Heart left ventricle (tissue), 16 donors: ENCODE results near the gene MYBPH. TPM values are rescaled to one million over a fixed set of nuclear protein-coding genes. Genes with fewer than 3 reads are reported as not detected.

Experiments
- ATAC-seq, 4 donors: fragments of 200-7000 bp; cut with Tn5 transposase; one replicate each; pipeline ENCODE4 v1.9.1; 2020 to 2022; ENCODE audit warnings: moderate library complexity in 4 of 4, mild to moderate bottlenecking in 3 of 4, moderate number of reproducible peaks in 1 of 4
- DNase-seq, 5 donors: peaks; one replicate each; pipeline ENCODE4 v3.0.0-alpha.2; 2020
- H3K27ac ChIP-seq, 12 donors: fragments of 200-600 bp; sonication (generic) in 4 of 12; one replicate each; pipeline versions ENCODE4 v1.5.0 to v1.8.0; 2016 to 2022; ENCODE audit warnings: mild to moderate bottlenecking in 2 of 12
- H3K27me3 ChIP-seq, 9 donors: fragments of 200-600 bp; sonication (generic) in 2 of 9; one replicate each; pipeline versions ENCODE4 v1.5.1 to v1.8.0; 2016 to 2022; ENCODE audit warnings: mild to moderate bottlenecking in 3 of 9
- H3K36me3 ChIP-seq, 9 donors: fragments of 200-600 bp; sonication (generic) in 2 of 9; one replicate each; pipeline versions ENCODE4 v1.5.0 to v1.8.0; 2018 to 2022; ENCODE audit warnings: mild to moderate bottlenecking in 2 of 9
- H3K4me1 ChIP-seq, 12 donors: fragments of 200-600 bp; sonication (generic) in 4 of 12; one replicate each; pipeline versions ENCODE4 v1.5.0 to v1.8.0; 2016 to 2022; ENCODE audit warnings: mild to moderate bottlenecking in 3 of 12
- H3K4me3 ChIP-seq, 12 donors: fragments of 200-600 bp; sonication (generic) in 4 of 12; one replicate each; pipeline versions ENCODE4 v1.5.0 to v1.8.0; 2017 to 2022; ENCODE audit warnings: mild to moderate bottlenecking in 9 of 12, moderate library complexity in 4 of 12
- H3K9me3 ChIP-seq, 12 donors: fragments of 200-600 bp; sonication (generic) in 4 of 12; one replicate each; pipeline versions ENCODE4 v1.5.0 to v1.8.0; 2016 to 2022; ENCODE audit warnings: mild to moderate bottlenecking in 1 of 12
- CTCF ChIP-seq, 12 donors: fragments of 200-600 bp; sonication (generic) in 4 of 12; IDR thresholded peaks; one replicate each; pipeline versions ENCODE4 v1.5.0 to v1.8.0; 2018 to 2022; ENCODE audit warnings: antibody characterized with exemption in 12 of 12, mild to moderate bottlenecking in 5 of 12
- POLR2A ChIP-seq, 2 donors: fragments of 450-650 bp; IDR thresholded peaks; one replicate each; pipeline ENCODE4 v1.6.1; 2017; ENCODE audit warnings: antibody characterized with exemption in 2 of 2, mild to moderate bottlenecking in 2 of 2, moderate library complexity in 2 of 2
- WGBS, 4 donors: extraction: QIAGEN DNeasy Blood & Tissue Kit in 2 of 4; methylation state at CpG; one replicate each; pipeline versions ENCODE4 v1.1.5 to v1.1.7; 2013 to 2018; 5-methylcytosine and 5-hydroxymethylcytosine counted together
- intact Hi-C, 10 donors: fragments of 100-400 bp; cut with DNase I; formaldehyde crosslinking; loops; one replicate each; pipeline versions ENCODE4 v1.11.1 to v1.14.2; 2022
- polyA plus RNA-seq, 2 donors: library from polyadenylated mRNA; stranded (reverse); fragments of 200-250 nt; gene quantifications; one replicate each; pipeline ENCODE4 v1.2.3, GENCODE V29; 2013
- total RNA-seq, 9 donors: library from RNA; depleted of rRNA in 2 of 9; stranded (reverse); fragments of >200 nt in 2 of 9; fragmentation: NEBNext Ultra II Directional in 3 of 9; extraction: Animal tissue kit (Norgen Biotek cat#: 25700) in 3 of 9; gene quantifications; one replicate each; pipeline versions ENCODE4 v1.1.0 to v1.2.4, GENCODE V29; 2016 to 2023
- donor health status: ischemic (EF 13 %, LVEDD 7.1; RV severe dilation, severe dysfunction).
- donor health status: healthy with polysubstance abuse.
- donor health status: DM: no; HTN: yes; CAD: no.
- donor health status: DM: no; HTN: no; CAD: no.
- donor health status: ischemic (EF 25% LVEDD 6.9; RV normal size, moderate dysfunction).
- donor health status: ischemic (EF 25% LVEDD 5.7; RV mildly dilated, moderate dysfunction).
- donor health status: healthy.
- donor health status: DM: yes; HTN: yes; CAD: no.
- donor health status: ischemic (EF 35%, LVEDD 5.7; RV mildly dilated, moderate dysfunction).
- donor health status: nonischemic (EF 11% LVEDD 7.7; RV severe dilation, severe dysfunction).
- donor health status: DM: yes; HTN: yes; CAD: no.
- donor health status: PGD.
- donor health status: ischemic (EF 29% LVEDD 5.4; RV normal size, mild dysfunction).
- donor health status: nonischemic (EF 23%, LVEDD 6.1; RV moderate dilation, normal function).

Gene MYBPH
- total and polyA plus RNA-seq, 11 donors, result 0.32 TPM; not detected in 10

- 68 to 97% (median 80%) methylated on average over 4 of the region's 4 CpGs for WGBS, 4 donors
- intact Hi-C loops, result no loop called here
- no peak for TF ChIP-seq CTCF (IDR thresholded peaks at IDR 0.05)
- no peak for TF ChIP-seq POLR2A (IDR thresholded peaks at IDR 0.05)
- Histone ChIP-seq H3K27ac (no peak overlapping the region), H3K4me3 (no peak overlapping the region), H3K9me3 (no peaks in the 10 kb centered on the region), H3K36me3 (no peaks in the 10 kb centered on the region), H3K27me3 (no peaks in the 10 kb centered on the region), H3K4me1 (peaks cover 0 to 14% (median 0%) of the 10 kb centered on the region in 12 donors)
- ATAC-seq, result no peak
- peak in 1 of 5 donors; percentile 13 for DNase-seq
Measured at GRCh38 chr1:203184467-203184866, 8.8 kb upstream of the MYBPH start.

GRCh38 chr1:203183828-203184227 lies 8.2 kb upstream of the MYBPH start:
- Histone ChIP-seq H3K27ac (no peak overlapping the region), H3K4me1 (peaks cover 0 to 14% (median 0%) of the 10 kb centered on the region in 12 donors), H3K27me3 (no peaks in the 10 kb centered on the region), H3K36me3 (no peaks in the 10 kb centered on the region), H3K9me3 (no peaks in the 10 kb centered on the region), H3K4me3 (no peak overlapping the region)
- WGBS, 4 donors, result 93 to 100% (median 95%) methylated on average over 2 of the region's 2 CpGs
- no peak for ATAC-seq
- intact Hi-C loops, result no loop called here
- DNase-seq, result peak in 1 of 5 donors; percentile 26
- no peak for TF ChIP-seq CTCF (IDR thresholded peaks at IDR 0.05)
- TF ChIP-seq POLR2A (IDR thresholded peaks at IDR 0.05), result no peak

- Histone ChIP-seq H3K27ac (no peak overlapping the region), H3K4me3 (no peak overlapping the region), H3K9me3 (no peaks in the 10 kb centered on the region), H3K36me3 (no peaks in the 10 kb centered on the region), H3K27me3 (no peaks in the 10 kb centered on the region), H3K4me1 (peaks cover 0 to 13% (median 0%) of the 10 kb centered on the region in 12 donors)
- ATAC-seq, result peak in 3 of 4 donors; percentile 66 to 85 (median 71)
- no peak for TF ChIP-seq CTCF (IDR thresholded peaks at IDR 0.05)
- TF ChIP-seq POLR2A (IDR thresholded peaks at IDR 0.05), result no peak
- intact Hi-C loops, result no loop called here
- 80 to 90% (median 85%) methylated on average over 7 of the region's 7 CpGs for WGBS, 4 donors
- DNase-seq, result peak in 1 of 5 donors; percentile 15
Measured at GRCh38 chr1:203182387-203182953, 6.8 kb upstream of the MYBPH start.

GRCh38 chr1:203181586-203182386 lies 6.2 kb upstream of the MYBPH start:
- Histone ChIP-seq H3K27ac (no peak overlapping the region), H3K9me3 (no peaks in the 10 kb centered on the region), H3K4me1 (peaks cover 0 to 13% (median 0%) of the 10 kb centered on the region in 12 donors), H3K27me3 (no peaks in the 10 kb centered on the region), H3K4me3 (no peak overlapping the region), H3K36me3 (no peaks in the 10 kb centered on the region)
- intact Hi-C loops, result no loop called here
- DNase-seq (peak in 1 of 5 donors; percentile 20), ATAC-seq (no peak)
- 61 to 65% (median 64%) methylated on average over 9 to 10 of the region's 10 CpGs for WGBS, 4 donors
- TF ChIP-seq CTCF (IDR thresholded peaks at IDR 0.05) (no peak), POLR2A (IDR thresholded peaks at IDR 0.05) (no peak)
